GM23338 (cell line): ENCODE results near the gene AOC3. TPM values are rescaled to one million over a fixed set of nuclear protein-coding genes. Genes with fewer than 3 reads are reported as not detected.

Experiments
- ATAC-seq: fragments of 200-7000 bp; cut with Tn5 transposase; 3 replicates; pipeline ENCODE4 v1.9.1; 2020
- DNase-seq: peaks from one replicate; pipeline ENCODE4 v3.0.0-alpha.2; 2015; ENCODE audit warnings: low spot score
- H2AFZ ChIP-seq: fragments of 200-600 bp; sonication (generic); 2 replicates; pipeline ENCODE4 v1.8.0; 2016; ENCODE audit warnings: antibody characterized with exemption, mild to moderate bottlenecking, moderate library complexity
- H3F3A ChIP-seq: fragments of 200-600 bp; sonication (generic); replicated peaks from 2 replicates; pipeline ENCODE4 v1.8.0; 2017; ENCODE audit warnings: antibody characterized with exemption, mixed run types, low read depth
- H3K27ac ChIP-seq: fragments of 200-600 bp; sonication (generic); 2 replicates; pipeline ENCODE4 v1.6.1; 2016; ENCODE audit warnings: low read depth
- H3K27me3 ChIP-seq: fragments of 200-600 bp; sonication (generic); 2 replicates; pipeline ENCODE4 v1.8.0; 2016; ENCODE audit warnings: mild to moderate bottlenecking, mixed run types, moderate library complexity; ENCODE audit not compliant: insufficient read depth
- H3K36me3 ChIP-seq: fragments of 200-600 bp; sonication (generic); 2 replicates; pipeline ENCODE4 v1.8.0; 2016; ENCODE audit warnings: mild to moderate bottlenecking; ENCODE audit not compliant: insufficient read depth
- H3K4me1 ChIP-seq: fragments of 200-600 bp; sonication (generic); 2 replicates; pipeline ENCODE4 v1.8.0; 2016; ENCODE audit warnings: mild to moderate bottlenecking, moderate library complexity; ENCODE audit not compliant: insufficient read depth
- H3K4me2 ChIP-seq: fragments of 200-600 bp; sonication (generic); 2 replicates; pipeline ENCODE4 v1.7.1; 2017; ENCODE audit warnings: mixed run types
- H3K4me3 ChIP-seq: fragments of 200-600 bp; sonication (generic); 2 replicates; pipeline ENCODE4 v1.6.1; 2016; ENCODE audit warnings: mixed run types
- H3K79me2 ChIP-seq: fragments of 200-600 bp; sonication (generic); replicated peaks from 2 replicates; pipeline ENCODE4 v1.8.0; 2017; ENCODE audit warnings: mild to moderate bottlenecking; ENCODE audit not compliant: insufficient read depth
- H3K9me2 ChIP-seq: fragments of 200-600 bp; sonication (generic); 2 replicates; pipeline ENCODE4 v1.8.0; 2017; ENCODE audit not compliant: insufficient read depth
- H4K20me1 ChIP-seq: fragments of 200-600 bp; sonication (generic); replicated peaks from 2 replicates; pipeline ENCODE4 v1.8.0; 2017; ENCODE audit warnings: mild to moderate bottlenecking; ENCODE audit not compliant: insufficient read depth
- H3K27ac Mint-ChIP-seq: 2 replicates; pipeline ENCODE4 v1.8.0; 2020; ENCODE audit warnings: inconsistent platforms, mild to moderate bottlenecking, moderate library complexity, mixed read lengths
- H3K27me3 Mint-ChIP-seq: 3 replicates; pipeline ENCODE4 v1.8.0; 2022; ENCODE audit warnings: low read depth, mild to moderate bottlenecking, moderate library complexity, mixed read lengths, inconsistent platforms; ENCODE audit not compliant: insufficient read depth, poor library complexity
- H3K36me3 Mint-ChIP-seq: 3 replicates; pipeline ENCODE4 v1.8.0; 2021; ENCODE audit warnings: low read depth, mild to moderate bottlenecking, inconsistent platforms, moderate library complexity, mixed read lengths
- H3K4me1 Mint-ChIP-seq: 3 replicates; pipeline ENCODE4 v1.8.0; 2020; ENCODE audit warnings: mild to moderate bottlenecking, inconsistent platforms, mixed read lengths
- H3K4me3 Mint-ChIP-seq: 3 replicates; pipeline ENCODE4 v1.8.0; 2021; ENCODE audit warnings: moderate library complexity, mild to moderate bottlenecking, inconsistent platforms, mixed read lengths
- H3K9me3 Mint-ChIP-seq: 3 replicates; pipeline ENCODE4 v1.8.0; 2020; ENCODE audit warnings: moderate library complexity, mild to moderate bottlenecking, inconsistent platforms, mixed read lengths
- EZH2 ChIP-seq: fragments of 200-600 bp; sonication (generic); IDR thresholded peaks from one replicate; pipeline ENCODE4 v1.8.0; 2017; ENCODE audit warnings: antibody characterized with exemption, mild to moderate bottlenecking, low read depth; ENCODE audit not compliant: unreplicated experiment
- EZH2phosphoT487 ChIP-seq: fragments of 200-600 bp; sonication (generic); IDR thresholded peaks from one replicate; pipeline ENCODE4 v1.8.1; 2018; ENCODE audit warnings: antibody characterized with exemption; ENCODE audit not compliant: unreplicated experiment
- JUNB ChIP-seq: IDR thresholded peaks from one replicate; pipeline ENCODE4 v1.6.1; 2016; ENCODE audit warnings: antibody characterized with exemption; ENCODE audit not compliant: unreplicated experiment
- NANOG ChIP-seq: IDR thresholded peaks from 2 replicates; pipeline ENCODE4 v1.6.1; 2016; ENCODE audit warnings: antibody characterized with exemption, borderline replicate concordance
- POLR2AphosphoS5 ChIP-seq: IDR thresholded peaks from 2 replicates; pipeline ENCODE4 v1.6.1; 2016; ENCODE audit warnings: antibody characterized with exemption, low read depth
- REST ChIP-seq: IDR thresholded peaks from one replicate; pipeline ENCODE4 v1.6.1; 2018; ENCODE audit warnings: antibody characterized with exemption; ENCODE audit not compliant: unreplicated experiment
- STAT1 ChIP-seq: IDR thresholded peaks from one replicate; pipeline ENCODE4 v1.6.1; 2016; ENCODE audit warnings: antibody characterized with exemption; ENCODE audit not compliant: unreplicated experiment
- ZNF331 ChIP-seq: fragments of 250-450 bp; sonication (Bioruptor Pico); IDR thresholded peaks from 2 replicates; pipeline ENCODE4 v1.5.0; 2020; ENCODE audit warnings: low read depth, mild to moderate bottlenecking, moderate library complexity
- ZNF462 ChIP-seq: fragments of 250-450 bp; sonication (Bioruptor Pico); IDR thresholded peaks from 2 replicates; pipeline ENCODE4 v1.5.0; 2020; ENCODE audit warnings: mild to moderate bottlenecking, moderate library complexity
- polyA plus RNA-seq: library from polyadenylated mRNA; unstranded; fragments of >200 nt; fragmentation: Nextera tagmentation; extraction: Ambion mirVana; gene quantifications from 2 replicates; pipeline ENCODE4 v1.2.1, GENCODE V29; 2016
- total RNA-seq: library from RNA; depleted of rRNA; stranded (reverse); fragments of >200 nt; shearing (Covaris generic); gene quantifications from 2 replicates; pipeline ENCODE4 v1.2.3, GENCODE V29; 2014

AOC3 gene
- total and polyA plus RNA-seq, 2 experiments from 2014 or later: 1.4 to 1.7 TPM

GRCh38 chr17:42844271-42844670 is 6.7 kb upstream of the AOC3 start, which contains the start of gene AOC2 (continued):
- TF ChIP-seq REST (no peak), POLR2AphosphoS5 (no peak)

GRCh38 chr17:42844761-42845555 is 6.0 kb upstream of the AOC3 start:
- Mint-ChIP-seq H3K4me1 (peaks cover 3% of the 10 kb centered on the region; the same call in 1 of the 3 replicates), H3K27me3 (peaks cover 7% of the 10 kb centered on the region), H3K9me3 (no peaks in the 10 kb centered on the region; the same call in 2 of the 3 replicates), H3K4me3 (no peak overlapping the region), H3K36me3 (peaks cover 60% of the 10 kb centered on the region), H3K27ac (no peak overlapping the region)
- Histone ChIP-seq H4K20me1 (peaks cover 19% of the 10 kb centered on the region), H3K9me2 (no peaks in the 10 kb centered on the region), H3K27ac (no peak overlapping the region), H3K4me2 (no peak overlapping the region), H3K27me3 (no peaks in the 10 kb centered on the region), H2AFZ (no peak overlapping the region), H3K36me3 (peaks cover 33% of the 10 kb centered on the region), H3K4me3 (no peak overlapping the region), H3K4me1 (no peaks in the 10 kb centered on the region), H3K79me2 (no peaks in the 10 kb centered on the region), H3F3A (peaks cover 18% of the 10 kb centered on the region; the same call in 1 of the 2 replicates)
- DNase-seq (no peak), ATAC-seq (no peak)
- TF ChIP-seq EZH2: no peak
- no peak for TF ChIP-seq JUNB
- no peak for TF ChIP-seq POLR2AphosphoS5
- TF ChIP-seq ZNF331 (CRISPR knock-in tag): no peak
- no peak for TF ChIP-seq EZH2phosphoT487
- no peak for TF ChIP-seq NANOG
- TF ChIP-seq STAT1: no peak

- no peaks in the 10 kb centered on the region for H3K4me1 ChIP-seq
- no peak overlapping the region for H3K4me2 ChIP-seq
- H3K27ac ChIP-seq: no peak overlapping the region
- peaks cover 29% of the 10 kb centered on the region for H3K36me3 ChIP-seq
- no peaks in the 10 kb centered on the region; the same call in 2 of the 3 replicates for H3K9me3 Mint-ChIP-seq
- ATAC-seq: no peak
- no peaks in the 10 kb centered on the region for H3K9me2 ChIP-seq
- no peak overlapping the region for H3K4me3 Mint-ChIP-seq
- H3K4me1 Mint-ChIP-seq: peaks cover 3% of the 10 kb centered on the region; the same call in 1 of the 3 replicates
- H3K27me3 Mint-ChIP-seq: peaks cover 7% of the 10 kb centered on the region
- H2AFZ ChIP-seq: no peak overlapping the region
- no peaks in the 10 kb centered on the region for H3K27me3 ChIP-seq
- H3K27ac Mint-ChIP-seq: no peak overlapping the region
- H3F3A ChIP-seq: peaks cover 18% of the 10 kb centered on the region; the same call in 1 of the 2 replicates
- peaks cover 16% of the 10 kb centered on the region for H4K20me1 ChIP-seq
- peaks cover 56% of the 10 kb centered on the region for H3K36me3 Mint-ChIP-seq
- H3K4me3 ChIP-seq: no peak overlapping the region
- H3K79me2 ChIP-seq: no peaks in the 10 kb centered on the region
- DNase-seq: no peak
- TF ChIP-seq ZNF462 (CRISPR knock-in tag) (no peak), ZNF331 (CRISPR knock-in tag) (no peak)
Measured at GRCh38 chr17:42845556-42845917, 5.5 kb upstream of the AOC3 start.
